CD4-positive, alpha-beta T cell treated with Interleukin-21 for 1 hour (primary cell): ENCODE results near the gene KISS1.
"Not testable (repeated sequence)": the region's sequence is repeated elsewhere in the genome, so short reads cannot be mapped to it uniquely, and the experiment has no call there.

Experiments used
- DNase-seq: peaks from one replicate; pipeline ENCODE4 v3.0.0-alpha.2; 2020

The KISS1 gene, protein sequence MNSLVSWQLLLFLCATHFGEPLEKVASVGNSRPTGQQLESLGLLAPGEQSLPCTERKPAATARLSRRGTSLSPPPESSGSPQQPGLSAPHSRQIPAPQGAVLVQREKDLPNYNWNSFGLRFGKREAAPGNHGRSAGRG

DNA sequence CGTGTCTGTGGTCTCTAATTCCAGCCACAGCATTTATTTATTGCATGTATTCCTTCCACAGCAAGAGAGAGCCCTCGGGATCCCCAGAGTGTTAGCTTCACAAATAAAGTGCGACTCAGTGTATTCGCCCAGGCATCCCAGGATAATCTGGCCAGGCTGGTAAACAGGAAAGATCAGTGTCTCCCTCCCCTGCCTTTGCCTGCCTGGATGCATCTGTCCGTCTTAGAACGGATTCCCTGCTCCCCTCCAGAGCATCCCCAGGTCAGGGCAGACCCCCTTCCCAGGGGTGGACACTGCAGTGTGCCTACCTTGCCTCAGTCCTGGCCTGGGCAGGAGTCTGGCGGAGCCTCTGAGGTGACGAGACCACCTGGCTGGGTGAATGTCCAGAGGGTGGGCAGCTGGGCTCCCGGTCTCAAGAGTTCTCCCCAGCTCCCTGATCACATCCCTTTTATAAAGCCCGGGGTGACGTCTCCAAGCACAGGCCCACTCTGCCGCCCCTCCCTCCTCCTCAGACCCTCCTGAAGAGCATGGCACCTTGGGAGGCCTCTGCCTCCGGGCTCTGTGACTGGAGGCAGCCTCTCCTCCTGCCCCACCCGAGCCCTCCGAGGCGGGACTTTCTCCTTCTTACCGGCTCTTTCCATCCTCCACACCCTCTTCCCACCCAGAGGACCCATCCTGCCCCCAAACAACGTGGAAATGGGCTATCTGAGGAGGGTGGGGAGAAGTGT is at the start of gene KISS1:
KISS1 (minus strand) TSS at position 424 of the 728 bp plus-strand sequence. CDS start 3,615 bp downstream, outside the sequence.
- no peak for DNase-seq

- no peak for DNase-seq
Observed at GRCh38 chr1:204242920-204243319, 46.6 kb upstream of the KISS1 start.

DNA sequence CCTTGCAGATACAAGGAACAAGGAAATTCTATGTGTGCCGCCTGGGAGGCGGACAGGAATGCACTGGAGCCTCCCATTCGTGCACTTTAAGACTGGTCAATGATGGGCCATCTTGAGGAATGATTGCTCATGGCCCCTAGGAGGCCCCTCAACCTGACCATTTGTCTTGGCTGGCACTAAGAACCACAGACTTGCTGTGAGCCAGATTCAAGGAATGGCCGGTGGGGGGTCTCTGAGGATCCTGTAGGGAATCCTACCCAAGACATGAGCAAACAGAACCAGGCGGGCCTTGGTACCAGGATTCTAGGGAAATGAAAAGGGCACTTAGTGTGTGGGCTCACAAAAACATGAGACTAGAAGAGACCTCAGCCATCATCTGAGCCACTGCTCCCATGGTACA is 45.6 kb upstream of the KISS1 start:
- DNase-seq, result no peak

DNA sequence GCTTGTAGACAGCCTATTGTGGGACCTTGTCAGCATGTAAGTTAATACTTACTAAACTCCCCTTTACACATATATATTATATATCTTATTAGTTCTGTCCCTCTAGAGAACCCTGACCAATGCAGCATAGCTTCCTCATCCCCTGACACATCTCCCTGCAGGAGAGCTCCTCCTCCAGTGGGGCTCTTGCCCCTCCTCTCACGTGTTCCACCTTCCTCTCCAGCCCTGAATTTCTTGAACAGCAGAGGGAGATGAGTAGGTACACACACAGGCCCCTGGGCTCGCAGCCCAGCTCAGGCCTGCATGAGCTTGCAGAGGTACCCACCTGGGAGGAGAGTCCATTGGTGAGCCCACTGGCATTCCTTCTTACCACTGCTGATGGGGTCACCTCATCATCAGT is 44.8 kb upstream of the KISS1 start:
- no peak for DNase-seq

DNA sequence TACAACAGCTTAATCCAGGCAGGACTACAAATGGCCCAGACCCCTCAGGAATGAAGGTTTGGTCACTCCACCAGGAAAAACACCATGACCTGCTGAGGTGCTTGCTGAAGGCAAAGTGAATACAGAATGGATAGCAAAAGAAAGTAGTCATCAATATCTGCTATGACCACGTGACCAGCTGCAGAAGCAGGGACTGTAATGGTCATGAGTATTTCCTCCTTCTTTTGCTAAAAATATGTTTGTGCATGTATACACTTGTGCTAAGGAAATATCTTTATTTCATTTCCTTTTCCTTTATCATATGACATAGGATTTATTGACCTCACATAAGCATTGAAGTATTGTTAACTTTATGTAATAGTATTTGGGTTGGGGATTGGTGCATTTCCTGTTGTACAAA is 43.9 kb upstream of the KISS1 start:
- no peak for DNase-seq

GRCh38 chr1:204239401-204239800 is 43.1 kb upstream of the KISS1 start:
- not testable (repeated sequence) for DNase-seq

- DNase-seq, result not testable (repeated sequence)
Observed at GRCh38 chr1:204238520-204238919, 42.2 kb upstream of the KISS1 start.

DNA sequence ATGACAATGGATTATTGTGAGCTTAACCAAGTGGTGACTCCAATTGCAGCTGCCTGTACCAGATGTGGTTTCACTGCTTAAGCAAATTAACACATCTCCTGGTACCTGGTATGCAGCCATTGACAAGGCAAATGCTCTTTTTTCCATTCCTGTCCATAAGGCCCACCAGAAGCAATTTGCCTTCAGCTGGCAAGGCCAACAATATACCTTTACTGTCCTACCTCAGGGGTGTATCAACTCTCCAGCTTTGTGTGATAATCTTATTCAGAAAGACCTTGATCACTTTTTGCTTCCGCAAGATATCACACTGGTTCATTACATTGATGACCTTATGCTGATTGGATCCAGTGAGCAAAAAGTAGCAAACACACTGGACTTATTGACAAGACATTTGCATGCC is 41.2 kb upstream of the KISS1 start:
- not testable (repeated sequence) for DNase-seq

DNA sequence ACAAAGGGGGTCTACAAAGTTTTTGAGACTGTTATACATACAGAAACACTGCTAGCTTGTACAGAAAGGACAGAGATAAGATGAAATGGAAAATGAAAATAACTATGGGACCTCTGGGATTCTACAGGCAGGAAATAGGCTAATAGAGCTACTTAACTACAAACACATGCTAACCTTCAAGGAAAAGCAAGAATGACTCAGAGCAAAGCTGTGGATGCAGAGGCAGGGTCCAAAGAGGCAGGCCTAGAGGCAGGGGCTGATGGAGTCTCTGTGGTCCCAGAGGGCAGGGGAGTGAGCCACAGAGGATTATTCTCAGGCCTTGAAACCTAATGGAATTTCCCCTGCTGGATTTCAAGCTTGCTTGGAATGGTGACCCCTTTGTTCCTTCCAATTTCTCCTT is 36.2 kb upstream of the KISS1 start:
- DNase-seq, result no peak

DNA sequence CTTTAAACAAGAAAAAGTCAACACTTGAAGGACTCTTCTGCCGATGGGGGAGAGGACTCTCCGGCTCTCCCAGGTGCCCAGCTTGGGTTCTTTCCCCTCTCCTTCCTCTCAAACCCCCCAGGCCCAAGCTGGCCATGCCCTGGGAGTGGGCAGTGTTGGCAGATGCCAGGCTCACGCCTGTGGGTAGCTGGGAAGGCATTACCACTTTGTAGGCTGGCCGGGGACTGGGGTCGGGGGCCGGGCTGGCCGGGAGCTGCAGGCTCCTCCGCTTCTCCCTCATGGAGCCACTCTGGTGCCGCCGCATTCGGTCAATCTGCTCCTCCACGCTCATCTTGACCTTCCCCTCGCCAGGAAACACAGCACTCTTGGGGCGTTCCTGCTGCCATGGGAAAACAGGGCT is 33.9 kb upstream of the KISS1 start:
- no peak for DNase-seq

GRCh38 chr1:204228896-204229295 is 32.6 kb upstream of the KISS1 start:
- no peak for DNase-seq

DNA sequence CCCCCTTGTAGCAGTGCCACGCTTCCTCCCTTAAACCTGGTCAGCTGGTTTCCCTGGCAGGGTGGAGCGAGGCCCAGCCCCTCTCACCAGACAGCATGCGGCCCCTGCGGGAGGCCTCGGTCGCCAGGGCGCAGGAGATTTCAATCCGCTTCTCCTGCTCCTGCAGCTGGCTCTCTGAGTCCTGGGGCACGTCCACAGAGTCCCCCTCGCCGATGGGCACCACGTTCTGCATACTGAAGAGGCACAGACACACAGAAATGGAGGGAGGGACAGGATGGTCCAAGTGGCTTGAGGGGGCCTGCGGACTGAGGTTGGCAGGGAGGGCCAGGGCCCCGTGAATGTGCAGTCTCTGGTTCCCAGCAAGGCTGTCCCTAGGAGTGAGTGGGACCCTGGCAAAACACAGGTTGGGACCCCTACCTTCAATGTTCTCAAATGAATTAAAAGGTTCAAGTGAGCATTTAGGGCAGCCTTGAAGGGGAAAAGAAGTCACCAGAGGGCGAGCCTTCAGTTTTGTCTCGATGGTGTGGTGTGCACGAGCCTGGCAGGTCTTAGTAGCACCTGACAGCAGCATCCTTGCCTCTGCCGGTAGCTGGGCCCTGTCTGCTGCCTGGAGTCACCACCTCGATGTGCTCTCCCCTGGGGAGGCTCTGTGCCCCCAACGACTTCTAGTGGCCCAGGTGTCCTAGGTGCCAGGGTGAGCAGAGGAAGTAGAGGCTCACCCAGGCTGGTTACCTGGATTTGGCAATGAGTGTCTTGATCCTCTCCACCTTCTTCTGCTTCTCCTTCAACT is 31.9 kb upstream of the KISS1 start:
- no peak for DNase-seq

DNA sequence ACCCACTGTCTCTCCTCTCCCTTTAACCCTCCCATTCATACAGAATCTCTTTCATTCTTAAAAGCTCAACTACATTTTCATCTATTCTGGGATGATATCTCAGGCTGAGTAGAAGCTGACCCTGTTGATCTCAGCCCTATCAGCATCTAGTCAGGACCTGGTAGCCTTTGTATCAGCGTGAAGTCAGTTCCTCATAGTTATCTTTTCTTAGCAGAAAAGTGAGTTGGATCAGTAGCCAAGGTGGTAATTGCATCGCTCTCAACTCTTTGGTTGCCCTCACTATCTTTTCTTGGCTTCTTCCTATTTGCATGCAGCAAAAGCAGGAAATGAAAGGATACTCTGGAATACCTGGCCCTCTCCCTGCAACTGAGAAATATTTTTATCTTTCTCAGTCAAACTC is 31.1 kb upstream of the KISS1 start:
- no peak for DNase-seq

DNA sequence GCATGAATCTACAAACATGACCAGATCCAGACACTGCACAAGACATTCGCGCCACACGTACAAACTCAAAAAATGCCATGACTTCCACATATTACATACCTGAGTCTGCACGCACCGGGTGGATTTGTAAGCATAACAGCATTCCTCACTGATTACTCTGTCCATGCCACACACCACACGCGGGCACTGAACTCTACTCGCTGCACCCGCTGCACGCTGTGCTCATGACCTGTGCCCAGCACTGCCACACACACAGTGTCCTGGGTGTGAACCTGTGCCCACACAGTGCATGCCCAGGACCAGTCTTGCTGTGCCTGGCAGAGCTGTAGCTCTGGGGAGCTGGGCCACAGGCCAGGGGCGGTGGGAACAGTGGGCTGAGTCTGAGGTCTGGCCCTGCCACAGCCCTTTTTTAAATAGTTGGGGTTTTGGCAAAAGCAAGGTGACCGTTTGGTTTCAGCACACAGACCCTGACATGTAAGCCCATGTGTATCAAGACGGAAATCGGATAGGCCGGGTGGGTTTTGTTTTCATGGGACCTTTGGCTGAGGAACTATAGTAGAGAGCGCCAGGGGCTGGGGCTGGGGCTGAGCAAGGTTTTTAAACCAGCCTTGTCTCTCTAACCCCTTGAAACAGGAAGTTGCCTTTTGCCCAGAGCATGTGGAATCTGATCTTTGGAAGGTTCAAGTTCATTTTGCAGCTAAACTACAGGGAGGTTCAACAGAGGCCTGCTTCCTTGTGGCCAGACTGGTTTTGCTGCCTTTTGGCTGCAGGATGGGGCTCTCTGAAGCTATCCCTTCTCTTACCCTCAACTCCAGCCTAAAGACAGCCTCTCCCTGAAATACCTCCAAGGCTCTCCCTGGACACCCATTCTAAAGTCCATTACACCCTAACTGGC is 29.8 kb upstream of the KISS1 start:
- no peak for DNase-seq

DNA sequence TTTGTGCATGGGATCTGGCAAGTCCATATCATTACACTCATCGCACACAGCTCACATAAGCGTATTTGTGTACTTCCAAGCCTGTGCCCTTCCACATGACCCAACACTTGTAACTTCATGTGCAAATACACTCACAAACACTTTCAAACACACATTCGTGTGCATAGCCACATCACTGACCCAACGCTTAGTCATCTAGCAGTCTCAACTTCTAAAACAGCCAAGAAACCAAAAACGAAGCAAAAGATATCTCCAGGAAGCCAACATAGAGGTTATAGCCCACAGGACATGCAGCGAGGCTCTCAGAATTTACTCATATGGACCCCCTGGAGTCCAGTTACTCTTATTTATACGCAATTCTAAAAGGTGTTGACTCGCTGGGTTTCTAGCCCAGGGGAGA is 28.4 kb upstream of the KISS1 start:
- DNase-seq, result no peak

GRCh38 chr1:204223129-204223860 is 27.0 kb upstream of the KISS1 start:
- no peak for DNase-seq

DNA sequence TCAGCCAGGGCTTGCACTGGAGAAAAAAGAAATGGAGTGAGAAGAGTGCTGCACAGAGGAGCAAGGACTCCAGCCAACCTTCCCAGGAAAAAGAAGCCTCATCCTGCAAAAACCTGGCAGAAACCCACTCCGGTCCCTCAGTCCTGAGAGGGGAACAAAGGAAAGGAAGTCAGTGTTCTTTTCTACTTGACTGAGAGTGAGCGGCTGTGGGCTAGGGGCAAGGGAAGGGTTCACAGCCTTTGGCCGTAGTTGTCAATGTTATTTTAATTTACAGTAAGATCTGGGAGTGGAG is 26.4 kb upstream of the KISS1 start:
- DNase-seq, result no peak

GRCh38 chr1:204222006-204222763 is 25.9 kb upstream of the KISS1 start:
- DNase-seq, result no peak

DNA sequence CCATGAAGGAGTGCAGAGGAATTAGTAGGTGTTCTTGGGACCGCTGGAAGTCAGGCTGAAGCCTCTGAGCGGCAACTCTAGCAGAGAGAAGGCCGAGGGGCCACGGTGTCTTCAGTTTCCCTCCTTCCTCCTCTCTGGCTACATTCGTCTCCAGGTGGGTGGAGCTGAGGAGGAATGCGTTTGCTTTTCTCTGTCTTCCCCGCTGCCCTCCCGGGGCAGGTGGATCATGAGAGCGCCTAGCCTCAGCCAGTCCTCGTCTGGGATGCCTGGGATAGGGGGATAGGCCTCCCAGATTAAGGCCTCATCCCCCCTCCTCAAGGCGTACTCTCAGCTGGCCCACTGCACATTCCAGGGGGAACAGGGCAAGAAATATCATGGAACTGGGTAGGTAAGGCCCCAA is 25.0 kb upstream of the KISS1 start:
- DNase-seq, result no peak

DNA sequence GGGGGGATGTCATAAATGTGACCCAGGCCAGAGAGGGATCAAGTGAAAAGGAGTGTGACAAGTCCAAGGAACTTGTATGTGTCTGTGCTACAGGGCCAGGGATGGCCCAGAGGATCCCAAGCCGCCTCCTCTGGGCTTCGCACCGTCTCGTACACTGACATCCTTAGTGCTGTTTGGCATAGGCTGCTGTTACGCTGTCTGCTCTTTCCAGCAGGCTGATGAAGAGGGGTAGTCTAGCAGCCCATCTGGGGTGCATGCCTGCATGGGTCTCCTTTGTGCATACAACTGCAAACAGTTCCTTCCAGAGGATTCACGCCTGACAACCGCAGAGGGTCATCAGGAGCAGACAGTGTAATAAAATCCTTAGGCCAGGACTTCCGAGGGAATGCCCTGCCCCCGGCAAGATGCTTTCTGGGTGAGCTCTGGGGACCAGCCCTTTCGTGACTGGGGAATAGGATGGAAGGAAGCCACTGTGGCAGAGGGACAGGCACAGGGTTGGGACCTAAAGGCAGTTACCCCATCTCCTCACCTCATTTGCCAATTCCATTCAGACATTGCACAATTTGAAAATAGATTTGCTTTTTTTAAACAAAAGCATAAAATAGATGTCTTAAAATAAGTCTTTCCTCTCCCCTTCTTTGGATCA is 23.8 kb upstream of the KISS1 start:
- DNase-seq, result no peak

DNA sequence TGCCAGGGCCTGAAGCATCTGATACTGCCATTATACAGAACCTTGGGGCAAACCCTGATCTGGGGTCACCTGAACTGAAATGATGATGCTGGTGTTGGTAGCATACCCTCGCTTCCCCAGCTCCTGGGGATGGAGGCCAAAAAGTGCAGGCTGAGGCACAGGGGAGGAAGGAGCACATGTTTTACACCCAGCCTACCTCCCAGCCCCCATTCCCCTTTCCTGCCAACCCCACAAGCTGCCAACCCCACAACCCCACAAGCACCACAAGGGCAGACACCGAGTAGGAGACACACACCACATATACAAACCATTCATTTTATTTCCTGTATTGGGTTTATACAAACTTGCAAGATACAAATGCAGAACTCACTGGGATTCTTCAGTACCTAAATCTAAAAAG is 22.3 kb upstream of the KISS1 start:
- DNase-seq, result no peak
